ENCODE results near the gene TMIGD2. TPM values are rescaled to one million over a fixed set of nuclear protein-coding genes. Genes with fewer than 3 reads are reported as not detected.

The TMIGD2 gene
- total RNA-seq, 4 donors from 2014 or later, result 3.8 to 4.8 TPM; not detected in 2

DNA sequence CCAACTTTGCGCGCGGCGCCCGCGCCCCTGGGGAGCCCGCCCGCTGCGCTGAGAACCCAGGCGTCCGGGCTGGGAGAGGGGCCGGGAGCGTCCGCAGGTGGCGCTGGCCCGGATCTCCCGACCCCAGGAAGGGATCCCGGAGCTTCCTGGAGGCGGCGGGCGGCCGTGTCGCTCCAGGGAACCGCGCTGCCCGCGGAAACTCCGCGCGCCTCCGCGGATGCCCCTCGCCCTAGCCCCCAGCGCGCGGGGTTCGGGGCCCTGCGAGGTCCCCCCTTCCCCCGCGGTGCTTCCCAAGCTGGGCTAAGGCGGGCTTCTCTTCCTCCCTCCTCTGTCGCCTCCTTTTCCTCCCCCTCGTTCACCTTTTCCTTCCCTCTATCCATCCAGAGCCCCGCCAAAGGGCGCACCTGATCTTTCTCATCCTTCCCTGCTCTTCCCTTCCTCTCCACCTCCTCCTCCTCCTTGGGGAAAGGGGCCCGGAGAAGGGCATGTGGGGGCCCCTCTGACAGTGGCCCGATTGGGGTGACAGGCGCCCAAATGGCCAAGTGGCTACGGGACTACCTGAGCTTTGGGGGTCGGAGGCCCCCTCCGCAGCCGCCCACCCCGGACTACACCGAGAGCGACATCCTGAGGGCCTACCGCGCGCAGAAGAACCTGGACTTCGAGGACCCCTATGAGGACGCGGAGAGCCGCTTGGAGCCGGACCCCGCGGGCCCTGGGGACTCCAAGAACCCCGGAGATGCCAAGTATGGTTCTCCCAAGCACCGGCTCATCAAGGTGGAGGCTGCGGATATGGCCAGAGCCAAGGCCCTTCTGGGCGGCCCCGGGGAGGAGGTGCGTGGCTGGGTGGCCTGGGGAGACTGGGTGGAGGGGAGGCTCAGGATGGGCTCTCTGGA, 22.4 kb downstream of the TMIGD2 start:
- Histone ChIP-seq H3K36me3 (no peaks in the 10 kb centered on the region), H3K27ac (no peak overlapping the region), H3K4me1 (peaks cover 4 to 21% (median 15%) of the 10 kb centered on the region in 4 donors), H3K9me3 (no peaks in the 10 kb centered on the region), H3K4me3 (peak overlapping the region in 3 of 4 donors; percentile 1 to 43 (median 28)), H3K27me3 (peaks cover 67% of the 10 kb centered on the region)
- WGBS, 2 donors (ENCODE audit: low coverage in 1 of 2), result 9% methylated on average over 54 of the region's 71 CpGs; no CpG with 5 or more reads in 1 of the 2 donors
- TF ChIP-seq POLR2A (IDR thresholded peaks at IDR 0.05) (no peak), EP300 (IDR thresholded peaks at IDR 0.05; ENCODE audit: low read depth) (no peak), POLR2AphosphoS5 (IDR thresholded peaks at IDR 0.05) (no peak)
- TF ChIP-seq, protein P1, sequence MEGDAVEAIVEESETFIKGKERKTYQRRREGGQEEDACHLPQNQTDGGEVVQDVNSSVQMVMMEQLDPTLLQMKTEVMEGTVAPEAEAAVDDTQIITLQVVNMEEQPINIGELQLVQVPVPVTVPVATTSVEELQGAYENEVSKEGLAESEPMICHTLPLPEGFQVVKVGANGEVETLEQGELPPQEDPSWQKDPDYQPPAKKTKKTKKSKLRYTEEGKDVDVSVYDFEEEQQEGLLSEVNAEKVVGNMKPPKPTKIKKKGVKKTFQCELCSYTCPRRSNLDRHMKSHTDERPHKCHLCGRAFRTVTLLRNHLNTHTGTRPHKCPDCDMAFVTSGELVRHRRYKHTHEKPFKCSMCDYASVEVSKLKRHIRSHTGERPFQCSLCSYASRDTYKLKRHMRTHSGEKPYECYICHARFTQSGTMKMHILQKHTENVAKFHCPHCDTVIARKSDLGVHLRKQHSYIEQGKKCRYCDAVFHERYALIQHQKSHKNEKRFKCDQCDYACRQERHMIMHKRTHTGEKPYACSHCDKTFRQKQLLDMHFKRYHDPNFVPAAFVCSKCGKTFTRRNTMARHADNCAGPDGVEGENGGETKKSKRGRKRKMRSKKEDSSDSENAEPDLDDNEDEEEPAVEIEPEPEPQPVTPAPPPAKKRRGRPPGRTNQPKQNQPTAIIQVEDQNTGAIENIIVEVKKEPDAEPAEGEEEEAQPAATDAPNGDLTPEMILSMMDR (IDR thresholded peaks at IDR 0.05), result no peak
- intact Hi-C loops (cut with DNase I; ENCODE audit: low total_unique reads) (no loop called here), in situ Hi-C loops (cut with MboI; ENCODE audit: low pct_ligation_motif_present in 1 of 4, low pct_unique_long_range_greater_than_20kb in 1 of 4, low sequenced_read_pairs in 3 of 4) (loop anchor here in 1 of 4 donors (10.0 kb wide), 1 partner anchor 75 kb away; no protein-coding TSS in a partner anchor)
- DNase-seq, result no peak

DNA sequence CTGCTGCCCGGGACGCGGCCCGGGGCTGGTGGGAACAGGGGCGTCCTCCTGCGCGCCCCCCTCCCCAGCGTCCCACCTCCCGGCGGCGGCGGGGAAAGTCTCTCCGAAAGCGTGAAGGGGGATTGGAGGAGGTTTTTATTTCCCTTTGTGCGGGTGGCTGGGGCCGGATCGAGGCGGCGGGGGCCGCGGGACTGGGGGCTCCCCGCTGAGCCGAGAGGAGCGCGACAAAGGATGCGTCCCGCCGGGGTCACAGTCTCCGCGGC, 23.0 kb downstream of the TMIGD2 start:
- 6% methylated on average over 24 of the region's 30 CpGs; no CpG with 5 or more reads in 1 of the 2 donors for WGBS, 2 donors (ENCODE audit: low coverage in 1 of 2)
- no peaks in the 10 kb centered on the region for H3K9me3 ChIP-seq
- peaks cover 4 to 21% (median 15%) of the 10 kb centered on the region in 4 donors for H3K4me1 ChIP-seq
- intact Hi-C loops (cut with DNase I; ENCODE audit: low total_unique reads), result no loop called here
- in situ Hi-C loops (cut with MboI; ENCODE audit: low pct_ligation_motif_present in 1 of 4, low pct_unique_long_range_greater_than_20kb in 1 of 4, low sequenced_read_pairs in 3 of 4), result loop anchor here in 1 of 4 donors (10.0 kb wide), 1 partner anchor 76 kb away; no protein-coding TSS in a partner anchor
- DNase-seq, result no peak
- H3K36me3 ChIP-seq, result no peaks in the 10 kb centered on the region
- TF ChIP-seq POLR2AphosphoS5 (IDR thresholded peaks at IDR 0.05) (no peak), POLR2A (IDR thresholded peaks at IDR 0.05) (no peak)
- TF ChIP-seq, protein P1 (IDR thresholded peaks at IDR 0.05), result no peak
- peak overlapping the region in 3 of 4 donors; percentile 1 to 43 (median 28) for H3K4me3 ChIP-seq
- H3K27ac ChIP-seq, result no peak overlapping the region
- H3K27me3 ChIP-seq, result peaks cover 65% of the 10 kb centered on the region

DNA sequence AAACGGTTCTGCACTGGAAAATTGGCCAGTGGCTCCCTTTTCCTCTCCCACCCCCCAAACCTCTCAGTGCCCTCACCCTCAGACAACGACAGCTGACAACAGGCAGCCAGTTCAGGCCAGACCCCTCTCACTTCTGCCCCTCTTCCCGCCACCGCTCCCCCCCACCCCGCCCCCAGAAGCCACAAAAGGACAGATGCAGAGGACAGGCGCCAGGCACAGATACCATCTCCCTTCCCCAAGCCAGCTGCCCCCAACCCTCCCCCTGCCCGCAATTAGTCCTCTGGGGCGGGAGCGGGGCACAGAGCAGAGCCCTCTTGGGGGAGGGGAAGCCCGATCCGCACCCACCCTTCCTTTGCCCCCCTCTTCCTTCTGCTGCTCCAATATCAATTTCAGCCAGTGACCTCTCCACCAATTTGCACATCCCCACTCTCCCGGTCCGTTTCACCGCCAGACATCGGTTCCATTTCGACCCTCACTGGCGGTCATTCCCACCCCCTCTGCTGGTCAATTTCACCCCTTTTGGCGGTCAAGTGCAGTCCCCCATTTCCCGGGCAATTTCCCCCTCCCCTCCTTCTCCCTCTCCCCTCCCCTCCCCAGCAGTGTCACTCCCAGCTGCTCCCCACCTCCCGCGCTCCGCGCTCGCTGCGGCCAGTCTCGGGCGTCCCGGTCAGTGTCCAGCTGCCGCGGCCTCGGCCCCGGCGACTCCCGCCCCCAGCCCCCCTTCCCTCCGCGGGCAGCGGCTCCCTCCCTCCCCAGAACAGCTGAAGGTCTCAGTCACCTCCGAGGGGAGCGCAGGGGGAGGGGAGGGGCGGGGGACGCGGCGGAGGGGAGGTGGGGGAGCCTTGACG, 23.5 kb downstream of the TMIGD2 start, which contains the start of gene SHD:
SHD (plus strand) TSS at position 848 of the 848 bp plus-strand sequence. CDS start 798 bp downstream, outside the sequence.
- Histone ChIP-seq H3K27me3 (peaks cover 65% of the 10 kb centered on the region), H3K4me3 (peak within 1 kb of the TSS in 3 of 4 donors; percentile 1 to 43 (median 28))
- DNase-seq, result no peak

More for the DNA sequence above, 23.5 kb downstream of the TMIGD2 start, which contains the start of gene SHD:
- 13 to 15% methylated on average over 12 to 30 of the region's 44 CpGs for WGBS, 2 donors (ENCODE audit: low coverage in 1 of 2)
- intact Hi-C loops (cut with DNase I; ENCODE audit: low total_unique reads) (no loop called here), in situ Hi-C loops (cut with MboI; ENCODE audit: low pct_ligation_motif_present in 1 of 4, low pct_unique_long_range_greater_than_20kb in 1 of 4, low sequenced_read_pairs in 3 of 4) (loop anchor here in 1 of 4 donors (10.0 kb wide), 1 partner anchor 76 kb away; no protein-coding TSS in a partner anchor)
- TF ChIP-seq, protein P1 (IDR thresholded peaks at IDR 0.05), result no peak
- TF ChIP-seq POLR2AphosphoS5 (IDR thresholded peaks at IDR 0.05) (no peak), POLR2A (IDR thresholded peaks at IDR 0.05) (no peak), EP300 (IDR thresholded peaks at IDR 0.05; ENCODE audit: low read depth) (no peak)
- no peak within 1 kb of the TSS for H3K27ac ChIP-seq
- no peaks in the 10 kb centered on the region for H3K36me3 ChIP-seq
- peaks cover 4 to 18% (median 13%) of the 10 kb centered on the region in 4 donors for H3K4me1 ChIP-seq
- H3K9me3 ChIP-seq, result no peaks in the 10 kb centered on the region
